ENCODE results near the gene OLFML2B.
A peak's percentile ranks its signal among the peaks of the same experiment; 100 is the strongest.
"Not testable (repeated sequence)": the region's sequence is repeated elsewhere in the genome, so short reads cannot be mapped to it uniquely, and the experiment has no call there.

The OLFML2B gene

GRCh38 chr1:162023547-162024501, at the start of gene OLFML2B:
OLFML2B (minus strand) TSS chr1:162023869; CDS start chr1:162023430, 439 bp downstream.
- Histone ChIP-seq H3K27me3 (ENCODE audit: control insufficient read depth in 2 of 2, insufficient read depth in 2 of 2, low read length in 2 of 2) (peaks cover 2 to 6% of the 10 kb centered on the region in 2 donors), H3K27ac (ENCODE audit: low read depth in 2 of 2, low read length in 2 of 2) (no peak within 1 kb of the TSS), H3K9me3 (ENCODE audit: control insufficient read depth in 2 of 2, low read length in 2 of 2) (no peaks in the 10 kb centered on the region), H3K4me3 (ENCODE audit: low read length in 2 of 2) (peak within 1 kb of the TSS; percentile 52 to 76), H3K36me3 (ENCODE audit: control insufficient read depth in 2 of 2, insufficient read depth in 2 of 2, low read length in 2 of 2) (no peaks in the 10 kb centered on the region), H3K4me1 (ENCODE audit: control insufficient read depth in 2 of 2, insufficient read depth in 2 of 2, low read length in 2 of 2) (peaks cover 5 to 9% of the 10 kb centered on the region in 2 donors), H3K9ac (ENCODE audit: low read depth in 1 of 2, low read length in 2 of 2) (peak within 1 kb of the TSS; percentile 21 to 60)

GRCh38 chr1:162072740-162073139, 49.1 kb upstream of the OLFML2B start:
- Histone ChIP-seq H3K4me3 (ENCODE audit: low read length in 2 of 2) (no peak overlapping the region), H3K36me3 (ENCODE audit: control insufficient read depth in 2 of 2, insufficient read depth in 2 of 2, low read length in 2 of 2) (no peaks in the 10 kb centered on the region), H3K4me1 (ENCODE audit: control insufficient read depth in 2 of 2, insufficient read depth in 2 of 2, low read length in 2 of 2) (peaks cover 10 to 17% of the 10 kb centered on the region in 2 donors), H3K9me3 (ENCODE audit: control insufficient read depth in 2 of 2, low read length in 2 of 2) (no peaks in the 10 kb centered on the region), H3K27ac (ENCODE audit: low read depth in 2 of 2, low read length in 2 of 2) (no peak overlapping the region), H3K27me3 (ENCODE audit: control insufficient read depth in 2 of 2, insufficient read depth in 2 of 2, low read length in 2 of 2) (no peaks in the 10 kb centered on the region), H3K9ac (ENCODE audit: low read depth in 1 of 2, low read length in 2 of 2) (no peak overlapping the region)

- no peaks in the 10 kb centered on the region for H3K9me3 ChIP-seq (ENCODE audit: control insufficient read depth in 2 of 2, low read length in 2 of 2)
- H3K4me3 ChIP-seq (ENCODE audit: low read length in 2 of 2) = peak overlapping the region; percentile 75 to 87
- H3K27ac ChIP-seq (ENCODE audit: low read depth in 2 of 2, low read length in 2 of 2) = peak overlapping the region; percentile 55 to 82
- H3K36me3 ChIP-seq (ENCODE audit: control insufficient read depth in 2 of 2, insufficient read depth in 2 of 2, low read length in 2 of 2) = no peaks in the 10 kb centered on the region
- H3K4me1 ChIP-seq (ENCODE audit: control insufficient read depth in 2 of 2, insufficient read depth in 2 of 2, low read length in 2 of 2) = peaks cover 10 to 17% of the 10 kb centered on the region in 2 donors
- H3K27me3 ChIP-seq (ENCODE audit: control insufficient read depth in 2 of 2, insufficient read depth in 2 of 2, low read length in 2 of 2) = no peaks in the 10 kb centered on the region
- peak overlapping the region; percentile 52 to 75 for H3K9ac ChIP-seq (ENCODE audit: low read depth in 1 of 2, low read length in 2 of 2)
Observed at GRCh38 chr1:162070825-162071224, 47.2 kb upstream of the OLFML2B start.

GRCh38 chr1:162070094-162070748, 46.6 kb upstream of the OLFML2B start:
- peak overlapping the region; percentile 75 to 87 for H3K4me3 ChIP-seq (ENCODE audit: low read length in 2 of 2)
- H3K36me3 ChIP-seq (ENCODE audit: control insufficient read depth in 2 of 2, insufficient read depth in 2 of 2, low read length in 2 of 2) = no peaks in the 10 kb centered on the region
- peak overlapping the region; percentile 52 to 75 for H3K9ac ChIP-seq (ENCODE audit: low read depth in 1 of 2, low read length in 2 of 2)
- peaks cover 10 to 19% of the 10 kb centered on the region in 2 donors for H3K4me1 ChIP-seq (ENCODE audit: control insufficient read depth in 2 of 2, insufficient read depth in 2 of 2, low read length in 2 of 2)
- H3K9me3 ChIP-seq (ENCODE audit: control insufficient read depth in 2 of 2, low read length in 2 of 2) = no peaks in the 10 kb centered on the region
- H3K27me3 ChIP-seq (ENCODE audit: control insufficient read depth in 2 of 2, insufficient read depth in 2 of 2, low read length in 2 of 2) = no peaks in the 10 kb centered on the region
- H3K27ac ChIP-seq (ENCODE audit: low read depth in 2 of 2, low read length in 2 of 2) = peak overlapping the region; percentile 82 to 84

- peak within 1 kb of the TSS; percentile 75 to 87 for H3K4me3 ChIP-seq (ENCODE audit: low read length in 2 of 2)
- no peaks in the 10 kb centered on the region for H3K36me3 ChIP-seq (ENCODE audit: control insufficient read depth in 2 of 2, insufficient read depth in 2 of 2, low read length in 2 of 2)
- H3K9ac ChIP-seq (ENCODE audit: low read depth in 1 of 2, low read length in 2 of 2) = peak within 1 kb of the TSS; percentile 53 to 75
- H3K4me1 ChIP-seq (ENCODE audit: control insufficient read depth in 2 of 2, insufficient read depth in 2 of 2, low read length in 2 of 2) = peaks cover 10 to 21% of the 10 kb centered on the region in 2 donors
- H3K27me3 ChIP-seq (ENCODE audit: control insufficient read depth in 2 of 2, insufficient read depth in 2 of 2, low read length in 2 of 2) = no peaks in the 10 kb centered on the region
- H3K27ac ChIP-seq (ENCODE audit: low read depth in 2 of 2, low read length in 2 of 2) = peak within 1 kb of the TSS; percentile 82 to 84
- no peaks in the 10 kb centered on the region for H3K9me3 ChIP-seq (ENCODE audit: control insufficient read depth in 2 of 2, low read length in 2 of 2)
Observed at GRCh38 chr1:162069334-162070093, 45.8 kb upstream of the OLFML2B start, which contains the start of gene NOS1AP. NOS1AP (plus strand) TSS chr1:162069691; CDS start chr1:162070178, 487 bp downstream.

GRCh38 chr1:162068301-162068700, 44.6 kb upstream of the OLFML2B start:
- H3K4me1 ChIP-seq (ENCODE audit: control insufficient read depth in 2 of 2, insufficient read depth in 2 of 2, low read length in 2 of 2) = peaks cover 10 to 21% of the 10 kb centered on the region in 2 donors
- H3K27me3 ChIP-seq (ENCODE audit: control insufficient read depth in 2 of 2, insufficient read depth in 2 of 2, low read length in 2 of 2) = no peaks in the 10 kb centered on the region
- no peaks in the 10 kb centered on the region for H3K9me3 ChIP-seq (ENCODE audit: control insufficient read depth in 2 of 2, low read length in 2 of 2)
- no peak overlapping the region for H3K9ac ChIP-seq (ENCODE audit: low read depth in 1 of 2, low read length in 2 of 2)
- H3K27ac ChIP-seq (ENCODE audit: low read depth in 2 of 2, low read length in 2 of 2) = no peak overlapping the region
- no peak overlapping the region for H3K4me3 ChIP-seq (ENCODE audit: low read length in 2 of 2)
- no peaks in the 10 kb centered on the region for H3K36me3 ChIP-seq (ENCODE audit: control insufficient read depth in 2 of 2, insufficient read depth in 2 of 2, low read length in 2 of 2)

GRCh38 chr1:162067466-162067865, 43.8 kb upstream of the OLFML2B start:
- no peak overlapping the region for H3K9ac ChIP-seq (ENCODE audit: low read depth in 1 of 2, low read length in 2 of 2)
- H3K4me3 ChIP-seq (ENCODE audit: low read length in 2 of 2) = no peak overlapping the region
- no peak overlapping the region for H3K27ac ChIP-seq (ENCODE audit: low read depth in 2 of 2, low read length in 2 of 2)
- no peaks in the 10 kb centered on the region for H3K9me3 ChIP-seq (ENCODE audit: control insufficient read depth in 2 of 2, low read length in 2 of 2)
- H3K27me3 ChIP-seq (ENCODE audit: control insufficient read depth in 2 of 2, insufficient read depth in 2 of 2, low read length in 2 of 2) = no peaks in the 10 kb centered on the region
- H3K4me1 ChIP-seq (ENCODE audit: control insufficient read depth in 2 of 2, insufficient read depth in 2 of 2, low read length in 2 of 2) = peaks cover 10 to 21% of the 10 kb centered on the region in 2 donors
- H3K36me3 ChIP-seq (ENCODE audit: control insufficient read depth in 2 of 2, insufficient read depth in 2 of 2, low read length in 2 of 2) = no peaks in the 10 kb centered on the region

GRCh38 chr1:162066836-162067235, 43.2 kb upstream of the OLFML2B start:
- not testable (repeated sequence) for H3K9ac ChIP-seq (ENCODE audit: low read depth in 1 of 2, low read length in 2 of 2); H3K4me3 ChIP-seq (ENCODE audit: low read length in 2 of 2); H3K36me3 ChIP-seq (ENCODE audit: control insufficient read depth in 2 of 2, insufficient read depth in 2 of 2, low read length in 2 of 2); H3K27me3 ChIP-seq (ENCODE audit: control insufficient read depth in 2 of 2, insufficient read depth in 2 of 2, low read length in 2 of 2); H3K9me3 ChIP-seq (ENCODE audit: control insufficient read depth in 2 of 2, low read length in 2 of 2); H3K27ac ChIP-seq (ENCODE audit: low read depth in 2 of 2, low read length in 2 of 2)
- peaks cover 10 to 21% of the 10 kb centered on the region in 2 donors for H3K4me1 ChIP-seq (ENCODE audit: control insufficient read depth in 2 of 2, insufficient read depth in 2 of 2, low read length in 2 of 2)

- Histone ChIP-seq H3K36me3 (ENCODE audit: control insufficient read depth in 2 of 2, insufficient read depth in 2 of 2, low read length in 2 of 2) (no peaks in the 10 kb centered on the region), H3K27me3 (ENCODE audit: control insufficient read depth in 2 of 2, insufficient read depth in 2 of 2, low read length in 2 of 2) (no peaks in the 10 kb centered on the region), H3K27ac (ENCODE audit: low read depth in 2 of 2, low read length in 2 of 2) (no peak overlapping the region), H3K9me3 (ENCODE audit: control insufficient read depth in 2 of 2, low read length in 2 of 2) (no peaks in the 10 kb centered on the region), H3K9ac (ENCODE audit: low read depth in 1 of 2, low read length in 2 of 2) (no peak overlapping the region), H3K4me1 (ENCODE audit: control insufficient read depth in 2 of 2, insufficient read depth in 2 of 2, low read length in 2 of 2) (peaks cover 1 to 12% of the 10 kb centered on the region in 2 donors), H3K4me3 (ENCODE audit: low read length in 2 of 2) (no peak overlapping the region)
Observed at GRCh38 chr1:162065016-162065415, 41.3 kb upstream of the OLFML2B start.

Data from mucosa of rectum (tissue), 2 donors.